Fibroblast of pulmonary artery (primary cell): ENCODE results near the gene EEFSEC.

Source experiments
- DNase-seq: peaks from one replicate; pipeline ENCODE4 v3.0.0-alpha.2; 2010; ENCODE audit warnings: low read depth
- H3K4me3 ChIP-seq: replicated peaks from 2 replicates; pipeline ENCODE4 v1.5.1; 2011; ENCODE audit warnings: low read depth, mild to moderate bottlenecking, control low read depth, low read length, moderate library complexity
- CTCF ChIP-seq: IDR thresholded peaks from 2 replicates; pipeline ENCODE4 v1.5.1; 2011; ENCODE audit warnings: mild to moderate bottlenecking, control low read depth, low read length, inconsistent platforms; ENCODE audit errors: missing control alignments

The EEFSEC gene

GRCh38 chr3:128182656-128183055, 29.4 kb downstream of the EEFSEC start:
- TF ChIP-seq CTCF: no peak
- DNase-seq: no peak
- no peak overlapping the region for H3K4me3 ChIP-seq

- H3K4me3 ChIP-seq: no peak overlapping the region
- TF ChIP-seq CTCF: no peak
- no peak for DNase-seq
Measured at GRCh38 chr3:128185630-128186447, 32.6 kb downstream of the EEFSEC start.

- no peak overlapping the region for H3K4me3 ChIP-seq
- no peak for DNase-seq
- no peak for TF ChIP-seq CTCF
Measured at GRCh38 chr3:128187495-128187894, 34.2 kb downstream of the EEFSEC start.

- DNase-seq: no peak
- no peak for TF ChIP-seq CTCF
- no peak overlapping the region for H3K4me3 ChIP-seq
Measured at GRCh38 chr3:128188326-128188725, 35.0 kb downstream of the EEFSEC start.

GRCh38 chr3:128188956-128189355, 35.7 kb downstream of the EEFSEC start:
- H3K4me3 ChIP-seq: no peak overlapping the region
- no peak for TF ChIP-seq CTCF
- DNase-seq: no peak

GRCh38 chr3:128190501-128190900, 37.2 kb downstream of the EEFSEC start:
- DNase-seq: no peak
- TF ChIP-seq CTCF: no peak
- H3K4me3 ChIP-seq: no peak overlapping the region

GRCh38 chr3:128192131-128192530, 38.9 kb downstream of the EEFSEC start:
- no peak for DNase-seq
- no peak overlapping the region for H3K4me3 ChIP-seq
- TF ChIP-seq CTCF: no peak
